ENCODE measurements around the gene SORCS3.

The SORCS3 gene

GRCh38 chr10:104640339-104641186 lies 527 bp upstream of the SORCS3 start:
- Histone ChIP-seq H3K79me2 (ENCODE audit: insufficient read depth, low read length) (no peaks in the 10 kb centered on the region), H4K20me1 (ENCODE audit: insufficient read depth, low read length) (no peaks in the 10 kb centered on the region), H3K9ac (ENCODE audit: low read depth, low read length) (no peak overlapping the region), H2AFZ (ENCODE audit: low read depth, low read length) (no peak overlapping the region), H3K27ac (ENCODE audit: low read length) (no peak overlapping the region), H3K4me3 (ENCODE audit: low read depth in 1 of 2, low read length in 2 of 2) (no peak overlapping the region), H3K4me1 (ENCODE audit: insufficient read depth, low read length) (no peaks in the 10 kb centered on the region), H3K9me3 (ENCODE audit: insufficient read depth, low read length, severe bottlenecking) (no peaks in the 10 kb centered on the region), H3K36me3 (ENCODE audit: insufficient read depth, low read length) (no peaks in the 10 kb centered on the region), H3K4me2 (ENCODE audit: insufficient read depth, low read length) (no peak overlapping the region), H3K27me3 (ENCODE audit: insufficient read depth, low read length, poor library complexity) (no peaks in the 10 kb centered on the region)
- TF ChIP-seq CTCF (IDR thresholded peaks at IDR 0.05; ENCODE audit: borderline replicate concordance, extremely low read depth, low read length, poor library complexity, severe bottlenecking) (no peak), EZH2 (IDR thresholded peaks at IDR 0.05; ENCODE audit: borderline replicate concordance, low read depth, low read length, severe bottlenecking) (no peak)
- no peak for ATAC-seq (ENCODE audit: insufficient read depth, low read depth)
- DNase-seq = no peak

- Histone ChIP-seq H4K20me1 (ENCODE audit: insufficient read depth, low read length) (no peaks in the 10 kb centered on the region), H3K9me3 (ENCODE audit: insufficient read depth, low read length, severe bottlenecking) (no peaks in the 10 kb centered on the region), H3K79me2 (ENCODE audit: insufficient read depth, low read length) (no peaks in the 10 kb centered on the region), H2AFZ (ENCODE audit: low read depth, low read length) (no peak overlapping the region), H3K36me3 (ENCODE audit: insufficient read depth, low read length) (no peaks in the 10 kb centered on the region), H3K27ac (ENCODE audit: low read length) (no peak overlapping the region), H3K4me1 (ENCODE audit: insufficient read depth, low read length) (no peaks in the 10 kb centered on the region), H3K9ac (ENCODE audit: low read depth, low read length) (no peak overlapping the region), H3K4me2 (ENCODE audit: insufficient read depth, low read length) (no peak overlapping the region), H3K4me3 (ENCODE audit: low read depth in 1 of 2, low read length in 2 of 2) (no peak overlapping the region), H3K27me3 (ENCODE audit: insufficient read depth, low read length, poor library complexity) (no peaks in the 10 kb centered on the region)
- ATAC-seq (ENCODE audit: insufficient read depth, low read depth) (no peak), DNase-seq (no peak)
- TF ChIP-seq CTCF (IDR thresholded peaks at IDR 0.05; ENCODE audit: borderline replicate concordance, extremely low read depth, low read length, poor library complexity, severe bottlenecking) (no peak), EZH2 (IDR thresholded peaks at IDR 0.05; ENCODE audit: borderline replicate concordance, low read depth, low read length, severe bottlenecking) (no peak)
These were observed 1.0 kb downstream of the SORCS3 start for GRCh38 chr10:104641937-104642657.

- no peaks in the 10 kb centered on the region for H3K36me3 ChIP-seq (ENCODE audit: insufficient read depth, low read length)
- H3K9ac ChIP-seq (ENCODE audit: low read depth, low read length) = no peak overlapping the region
- no peak overlapping the region for H3K27ac ChIP-seq (ENCODE audit: low read length)
- H3K9me3 ChIP-seq (ENCODE audit: insufficient read depth, low read length, severe bottlenecking) = no peaks in the 10 kb centered on the region
- DNase-seq = no peak
- H2AFZ ChIP-seq (ENCODE audit: low read depth, low read length) = no peak overlapping the region
- no peak for ATAC-seq (ENCODE audit: insufficient read depth, low read depth)
- no peak overlapping the region for H3K4me3 ChIP-seq (ENCODE audit: low read depth in 1 of 2, low read length in 2 of 2)
- H4K20me1 ChIP-seq (ENCODE audit: insufficient read depth, low read length) = no peaks in the 10 kb centered on the region
- H3K79me2 ChIP-seq (ENCODE audit: insufficient read depth, low read length) = no peaks in the 10 kb centered on the region
- H3K27me3 ChIP-seq (ENCODE audit: insufficient read depth, low read length, poor library complexity) = no peaks in the 10 kb centered on the region
- TF ChIP-seq CTCF (IDR thresholded peaks at IDR 0.05; ENCODE audit: borderline replicate concordance, extremely low read depth, low read length, poor library complexity, severe bottlenecking) (no peak), EZH2 (IDR thresholded peaks at IDR 0.05; ENCODE audit: borderline replicate concordance, low read depth, low read length, severe bottlenecking) (no peak)
- no peaks in the 10 kb centered on the region for H3K4me1 ChIP-seq (ENCODE audit: insufficient read depth, low read length)
- no peak overlapping the region for H3K4me2 ChIP-seq (ENCODE audit: insufficient read depth, low read length)
These were observed 1.7 kb downstream of the SORCS3 start for GRCh38 chr10:104642658-104643302.
